ENCODE measurements around the gene C9orf153. TPM values are rescaled to one million over a fixed set of nuclear protein-coding genes. Genes with fewer than 3 reads are reported as not detected.

C9orf153 gene
- total and polyA plus RNA-seq, 2 of the 4 experiments (the other 2 are of a cell fraction) = not detected

- no TSS peak for BruUV-seq (replicated peaks)
- Histone ChIP-seq H3K9ac (ENCODE audit: low read depth, low read length) (no peak overlapping the region), H2BK120ac (ENCODE audit: low read depth, low read length) (no peak overlapping the region), H4K91ac (ENCODE audit: insufficient read depth, low read depth, low read length) (no peak overlapping the region), H3K27me3 (ENCODE audit: control insufficient read depth, insufficient read depth, low read length) (no peaks in the 10 kb centered on the region), H3K23ac (ENCODE audit: low read depth, low read length) (no peak overlapping the region; the same call in 1 of the 2 replicates), H4K20me1 (ENCODE audit: insufficient read depth, low read length) (no peaks in the 10 kb centered on the region), H3K79me1 (ENCODE audit: low read depth in 1 of 2, low read length in 2 of 2) (peaks cover 0 to under 1% of the 10 kb centered on the region in 2 experiments; a peak in 1 of 4 replicates), H3K56ac (ENCODE audit: extremely low read depth, insufficient read depth, low read length) (no peak overlapping the region), H3K4me1 (ENCODE audit: control insufficient read depth, insufficient read depth, low read length) (no peaks in the 10 kb centered on the region), H3K9me1 (ENCODE audit: insufficient read depth, low read length) (no peaks in the 10 kb centered on the region), H3K9me3 (ENCODE audit: control insufficient read depth, insufficient read depth, low read length) (no peaks in the 10 kb centered on the region), H3K27ac (ENCODE audit: insufficient read depth, low read length) (no peak overlapping the region), H3K36me3 (ENCODE audit: control insufficient read depth, insufficient read depth, low read length) (peaks cover 6% of the 10 kb centered on the region), H3K4me2 (ENCODE audit: low read depth, low read length) (no peak overlapping the region), H3K14ac (replicated peaks; ENCODE audit: low read depth, low read length) (no peak overlapping the region), H3K18ac (ENCODE audit: low read depth, low read length) (no peak overlapping the region), H2BK20ac (ENCODE audit: low read depth, low read length) (no peak overlapping the region), H2BK15ac (ENCODE audit: low read depth, low read length) (no peak overlapping the region), H2BK5ac (ENCODE audit: low read depth, low read length, poor library complexity, severe bottlenecking) (no peak overlapping the region), H3K4me3 (ENCODE audit: insufficient read depth, low read depth, low read length) (no peak overlapping the region), H2AFZ (replicated peaks; ENCODE audit: low read length, poor library complexity) (no peak overlapping the region), H3K4ac (ENCODE audit: low read depth, low read length) (no peak overlapping the region), H4K8ac (ENCODE audit: low read depth in 2 of 2, low read length in 2 of 2) (no peak overlapping the region), H2AK5ac (ENCODE audit: low read depth, low read length) (no peak overlapping the region), H4K5ac (ENCODE audit: low read depth, low read length) (no peak overlapping the region; the same call in 1 of the 2 replicates), H2AK9ac (replicated peaks; ENCODE audit: low read depth, low read length, poor library complexity) (no peak overlapping the region)
- dilution Hi-C loops (cut with HindIII; ENCODE audit: low sequenced_read_pairs, unreplicated experiment) = no loop called here
- no peak for TF ChIP-seq CEBPB (IDR thresholded peaks at IDR 0.05; ENCODE audit: low read depth, low read length)
- no peak for TF ChIP-seq RFX5 (IDR thresholded peaks at IDR 0.05; ENCODE audit: low read depth, low read length)
- TF ChIP-seq POLR2A (IDR thresholded peaks at IDR 0.05; ENCODE audit: low read depth, low read length) = no peak
- no peak for TF ChIP-seq MAZ (IDR thresholded peaks at IDR 0.05; ENCODE audit: borderline replicate concordance, low read depth, low read length)
- TF ChIP-seq USF2 (IDR thresholded peaks at IDR 0.05; ENCODE audit: low read depth, low read length) = no peak
- TF ChIP-seq MAFK (IDR thresholded peaks at IDR 0.05; ENCODE audit: low read depth, low read length) = no peak
- TF ChIP-seq BHLHE40 (IDR thresholded peaks at IDR 0.05; ENCODE audit: low read depth, low read length) = no peak
- TF ChIP-seq SMC3 (IDR thresholded peaks at IDR 0.05; ENCODE audit: low read depth, low read length) = no peak
- TF ChIP-seq MXI1 (IDR thresholded peaks at IDR 0.05; ENCODE audit: borderline replicate concordance, low read depth, low read length) = no peak
- no peak for TF ChIP-seq ELK1 (IDR thresholded peaks at IDR 0.05; ENCODE audit: borderline replicate concordance, low read depth, low read length)
- TF ChIP-seq FOS (IDR thresholded peaks at IDR 0.05; ENCODE audit: low read depth, low read length) = no peak
- TF ChIP-seq RCOR1 (IDR thresholded peaks at IDR 0.05; ENCODE audit: insufficient replicate concordance, low read length) = no peak
- TF ChIP-seq CHD1 (IDR thresholded peaks at IDR 0.05; ENCODE audit: low read depth, low read length) = no peak
- no peak for TF ChIP-seq RAD21 (IDR thresholded peaks at IDR 0.05; ENCODE audit: low read length)
- ATAC-seq (ENCODE audit: low read depth) (no peak), DNase-seq (no peak)
- ChIA-PET CTCF (no interaction called here), POLR2A (ENCODE audit: unreplicated experiment) (no interaction called here)
- in situ Hi-C loops (cut with MboI; ENCODE audit: low sequenced_read_pairs) = no loop called here
- no CpG with 5 or more reads among the region's 6 CpGs for WGBS, 2 experiments (ENCODE audit: extremely low coverage in 2 of 2, insufficient read length in 1 of 2)
- intact Hi-C loops (cut with micrococcal nuclease) = loop anchor here (5.0 kb wide), 1 partner anchor 34 kb away; no protein-coding TSS in a partner anchor
Measured at GRCh38 chr9:86288499-86289198, 29.2 kb upstream of the C9orf153 start.

Data from IMR-90 (cell line).